Nucleus accumbens (tissue), 56 donors: ENCODE measurements around the gene NAE1.
"Not testable (repeated sequence)": the region's sequence is repeated elsewhere in the genome, so short reads cannot be mapped to it uniquely, and the experiment has no call there.

Experiments
- DNase-seq, 56 donors: peaks; one replicate each; lab custom pipeline; 2025; lab: John Stamatoyannopoulos, UW

Gene NAE1

DNA sequence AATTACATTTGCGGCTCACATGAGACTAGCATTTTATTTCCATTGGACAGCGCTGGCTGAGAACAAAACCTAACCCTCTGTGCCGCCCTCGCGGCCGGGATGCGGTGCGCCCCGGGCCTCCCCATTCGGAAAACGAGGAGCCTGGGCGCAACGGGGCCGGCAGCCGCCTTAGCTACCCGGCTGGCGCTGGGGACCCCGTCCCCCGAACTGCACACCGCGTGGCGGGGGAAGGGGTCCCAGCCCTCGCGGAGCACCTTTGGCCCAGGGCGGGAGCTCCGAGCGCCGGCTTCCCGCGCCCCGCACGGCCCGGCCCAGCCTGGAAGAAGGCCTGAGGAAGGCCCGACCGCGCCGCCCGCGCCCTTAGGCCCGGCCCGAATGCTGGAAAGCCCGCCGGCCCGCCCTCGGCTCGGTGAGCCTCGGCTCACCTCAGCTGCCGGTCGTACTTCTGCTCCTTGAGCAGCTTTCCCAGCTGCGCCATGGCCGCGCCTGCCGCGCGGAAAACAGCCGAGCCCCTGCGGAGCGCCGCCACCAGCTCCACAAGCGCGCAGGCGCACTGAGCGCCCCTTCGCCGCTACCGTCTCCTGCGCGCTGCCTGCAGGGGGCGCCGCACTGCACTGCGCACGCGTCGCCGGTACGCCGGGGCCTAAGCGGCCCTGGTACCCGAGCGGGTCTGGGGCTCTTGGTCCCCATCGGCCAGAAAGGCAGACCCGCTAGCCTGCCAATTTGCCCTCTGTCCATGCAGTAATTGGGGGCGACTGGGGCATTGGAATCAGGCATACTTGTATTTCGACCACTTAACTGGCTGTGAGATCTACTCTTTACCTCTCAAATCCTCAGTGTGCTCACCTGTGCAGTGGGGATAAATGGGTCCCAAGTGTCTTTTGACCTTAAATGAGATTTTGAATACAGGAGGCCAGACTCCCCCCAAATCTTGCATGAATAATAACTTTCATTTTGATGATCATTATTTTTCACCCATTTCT is at the start of gene NAE1:
NAE1 (minus strand) TSS at position 555 of the 983 bp plus-strand sequence; CDS start at position 478, 77 bp downstream.
- peak in 53 of 56 donors; percentile 19 to 89 (median 76) for DNase-seq

GRCh38 chr16:66878067-66878466 is 47.3 kb upstream of the NAE1 start:
- no peak for DNase-seq

DNA sequence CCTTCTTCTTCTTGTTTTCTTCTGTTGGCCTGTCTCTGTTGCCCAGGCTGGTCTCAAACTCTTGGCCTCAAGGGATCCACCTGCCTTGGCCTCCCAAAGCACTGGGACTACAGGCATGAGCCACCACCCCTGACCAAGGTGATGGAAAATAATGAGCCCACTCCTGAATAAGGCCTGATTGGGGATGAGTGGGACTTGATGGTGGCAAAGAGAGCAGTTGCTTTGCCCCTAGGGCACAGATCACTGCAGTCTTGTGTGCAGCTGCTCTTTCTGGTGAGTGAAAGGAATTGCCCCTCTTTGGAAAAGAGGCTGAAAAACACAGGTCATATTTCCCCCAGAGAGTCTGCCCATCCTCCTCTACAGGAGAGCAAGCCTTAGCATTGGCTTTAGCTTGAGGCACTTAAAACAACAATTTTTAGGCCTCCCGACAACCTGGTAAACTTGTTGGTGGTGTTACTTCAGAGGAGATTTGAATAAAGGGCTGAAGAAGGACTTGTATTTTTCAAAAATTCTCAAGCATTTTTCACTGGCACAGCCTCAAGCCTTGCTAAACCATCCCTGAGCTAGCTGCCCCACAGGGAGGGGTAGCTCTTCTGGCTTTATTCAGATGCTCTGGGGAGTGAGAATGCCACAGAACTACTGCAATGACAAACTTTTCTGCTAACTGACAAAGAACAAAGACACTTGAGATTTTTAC is 43.5 kb upstream of the NAE1 start:
- no peak for DNase-seq

DNA sequence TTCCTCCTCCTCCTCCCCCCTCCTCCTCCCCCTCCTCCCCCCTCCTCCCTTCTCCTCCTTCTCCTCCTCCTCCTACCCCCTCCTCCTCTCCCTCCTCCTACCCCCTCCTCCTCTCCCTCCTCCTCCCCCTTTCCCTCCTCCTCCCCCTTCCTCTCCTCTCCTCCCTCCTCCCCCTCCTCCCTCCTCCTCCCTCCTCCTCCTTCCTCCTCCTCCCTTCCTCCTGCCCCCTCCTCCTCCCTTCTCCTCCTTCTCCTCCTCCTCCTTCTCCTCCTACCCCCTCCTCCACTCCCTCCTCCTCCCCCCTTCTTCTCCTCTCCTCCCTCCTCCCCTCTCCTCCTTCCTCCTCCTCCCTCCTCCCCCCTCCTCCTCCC is 42.9 kb upstream of the NAE1 start:
- DNase-seq: no peak

- peak in 55 of 56 donors; percentile 27 to 89 (median 72) for DNase-seq
Measured at GRCh38 chr16:66872943-66873684, 42.3 kb upstream of the NAE1 start.

DNA sequence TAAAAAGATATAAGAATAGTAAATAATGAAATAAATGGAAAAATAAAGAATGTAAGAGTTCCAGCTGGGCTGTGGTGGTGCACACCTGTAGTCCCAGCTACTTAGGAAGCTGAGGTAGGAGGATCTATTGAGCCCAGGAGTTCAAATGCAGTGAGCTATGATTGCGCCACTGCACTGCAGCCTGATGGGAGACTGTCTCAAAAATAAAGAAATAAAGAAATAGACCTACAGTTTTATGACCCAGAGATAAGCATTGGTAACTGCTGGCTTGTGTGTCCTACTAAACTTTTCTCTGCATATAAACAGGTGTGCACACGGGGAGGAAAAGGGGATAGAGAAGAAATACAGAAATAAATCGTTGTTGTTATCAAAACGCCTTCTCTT is 41.8 kb upstream of the NAE1 start:
- no peak for DNase-seq

DNA sequence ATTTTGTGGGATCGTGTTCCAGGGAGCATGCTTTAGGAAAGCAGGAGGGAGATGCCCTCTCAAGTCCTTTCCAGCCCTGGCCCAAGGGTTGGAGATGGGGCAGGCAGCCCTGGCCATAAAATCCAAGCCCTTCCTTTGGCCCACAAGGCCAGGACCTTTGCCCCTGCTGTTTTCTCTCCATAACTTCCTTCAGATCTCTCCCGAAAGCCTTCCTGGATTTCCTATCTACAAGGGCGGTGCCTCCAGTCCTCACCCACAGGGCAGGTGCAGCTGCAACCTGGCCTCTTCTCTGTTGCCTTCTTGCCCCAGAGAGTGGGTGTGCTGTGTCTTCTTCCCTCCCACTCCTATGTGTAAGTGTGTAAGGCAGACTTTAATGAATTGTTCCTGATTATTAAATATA is 41.1 kb upstream of the NAE1 start:
- DNase-seq: no peak

GRCh38 chr16:66871363-66871762 is 40.6 kb upstream of the NAE1 start:
- DNase-seq: not testable (repeated sequence)

DNA sequence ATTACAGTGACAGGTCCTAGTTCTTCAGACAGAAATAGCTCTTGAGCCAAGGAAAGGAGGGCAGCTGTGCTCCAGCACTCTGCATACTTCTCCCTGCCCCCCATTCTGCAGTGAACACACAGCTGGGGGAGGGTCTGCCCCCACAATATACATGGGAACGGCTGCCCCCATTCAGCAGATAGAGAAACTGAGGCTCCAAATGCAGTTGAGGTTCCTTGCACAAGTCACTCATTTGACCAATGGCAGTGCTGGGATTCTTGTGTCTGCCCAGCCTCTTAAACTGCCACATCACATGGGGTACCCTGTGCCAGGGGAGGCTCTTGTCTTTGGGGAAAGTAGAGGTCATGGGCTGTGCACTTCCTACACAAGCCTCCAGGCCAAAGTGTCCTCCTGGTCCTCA is 38.6 kb upstream of the NAE1 start:
- DNase-seq: no peak

- DNase-seq: no peak
Measured at GRCh38 chr16:66863707-66864106, 32.9 kb upstream of the NAE1 start.

- no peak for DNase-seq
Measured at GRCh38 chr16:66862023-66862520, 31.3 kb upstream of the NAE1 start.

- no peak for DNase-seq
Measured at GRCh38 chr16:66859397-66860068, 28.8 kb upstream of the NAE1 start.

DNA sequence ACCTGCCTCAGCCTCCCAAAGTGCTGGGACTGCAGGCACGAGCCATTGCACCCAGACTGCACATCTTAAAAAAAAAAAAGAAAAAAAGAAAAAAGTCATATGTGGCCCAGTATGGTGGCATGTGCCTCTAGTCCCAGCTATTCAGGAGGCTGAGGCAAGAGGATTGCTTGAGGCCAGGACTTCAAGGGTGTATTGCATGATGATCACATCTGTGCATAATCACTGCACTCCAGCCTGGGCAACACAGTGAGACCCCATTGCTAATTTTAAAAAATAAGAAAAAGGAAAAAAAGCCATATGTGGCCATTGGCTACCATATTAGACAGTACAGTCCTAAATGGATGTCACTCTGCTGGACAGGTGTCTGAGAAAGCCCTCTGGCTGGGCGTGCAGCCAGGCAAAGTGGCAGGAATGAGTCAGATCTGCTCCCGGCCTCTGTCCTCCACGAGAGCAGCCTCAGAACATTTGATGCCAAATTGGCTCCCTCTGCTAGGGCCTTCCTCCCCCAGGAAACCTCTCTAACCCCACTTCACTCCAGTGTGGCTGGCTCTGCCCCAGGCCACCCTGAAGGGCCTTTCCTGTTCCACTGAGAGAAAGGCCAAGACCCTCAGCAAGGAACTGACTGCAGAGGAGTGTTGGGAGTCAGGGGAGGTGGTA is 28.1 kb upstream of the NAE1 start:
- no peak for DNase-seq

GRCh38 chr16:66857437-66857836 is 26.7 kb upstream of the NAE1 start:
- no peak for DNase-seq

GRCh38 chr16:66856801-66857200 is 26.0 kb upstream of the NAE1 start:
- no peak for DNase-seq

- DNase-seq: no peak
Measured at GRCh38 chr16:66856184-66856730, 25.5 kb upstream of the NAE1 start.

DNA sequence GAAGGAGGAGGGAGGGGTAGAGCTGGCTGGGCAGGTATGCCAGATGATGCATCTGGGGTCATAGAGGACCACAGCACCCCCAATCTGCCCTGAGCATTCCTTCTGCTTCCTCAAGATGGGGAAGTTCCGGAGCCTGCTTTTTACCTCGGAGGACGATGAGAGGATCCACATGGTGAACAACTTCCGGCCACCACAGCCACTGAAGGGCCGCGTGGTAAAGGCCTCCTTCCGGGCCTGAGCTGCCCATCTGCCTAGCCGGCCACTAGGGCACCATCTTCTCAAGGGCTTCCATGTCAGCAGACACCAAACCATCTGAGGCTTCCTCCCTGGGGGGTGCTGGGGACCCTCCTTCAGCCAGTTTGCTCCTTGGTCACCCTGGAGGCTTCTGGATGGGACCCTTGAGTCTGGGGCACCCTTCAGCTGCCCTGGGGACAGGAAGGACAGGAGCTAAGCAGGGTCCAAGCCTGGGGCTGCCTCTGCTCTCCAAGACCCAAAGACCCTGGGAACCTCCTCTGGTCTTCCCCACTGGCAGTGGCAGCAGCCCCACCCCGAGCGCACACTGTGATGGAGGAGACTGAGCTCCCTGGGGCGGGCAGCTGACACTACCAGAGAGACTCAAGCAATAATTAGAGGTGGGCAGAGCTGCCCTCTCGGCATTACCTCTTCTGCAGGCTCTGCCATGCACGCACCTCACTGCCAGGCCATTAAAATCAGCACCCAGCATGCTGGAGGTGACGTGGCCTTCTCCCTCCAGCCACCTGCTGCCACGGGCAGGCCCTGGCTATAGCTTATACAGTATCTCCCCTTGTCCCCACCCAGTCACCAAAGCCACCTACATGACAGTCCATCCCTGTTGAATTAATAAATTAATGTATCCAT is 22.7 kb upstream of the NAE1 start:
- peak in 1 of 56 donors; percentile 10 for DNase-seq
